H1 (cell line): ENCODE data around the gene RPL38.

ENCODE experiments used
- CTCF ChIP-seq, 3 experiments: IDR thresholded peaks; 1 replicate in 2 of 3; 2 replicates in 1 of 3; pipeline versions ENCODE4 v1.5.1 to v1.6.1; 2011; ENCODE audit warnings: low read length in 3 of 3, mild to moderate bottlenecking in 3 of 3, inconsistent platforms in 2 of 3, low read depth in 1 of 3, moderate library complexity in 1 of 3; ENCODE audit not compliant: insufficient read depth in 1 of 3; ENCODE audit errors: control extremely low read depth in 1 of 3
- GABPA ChIP-seq: IDR thresholded peaks from 2 replicates; pipeline ENCODE4 v1.6.1; 2011; ENCODE audit warnings: mild to moderate bottlenecking, low read length, moderate library complexity, borderline replicate concordance; ENCODE audit not compliant: insufficient read depth
- KDM1A ChIP-seq: fragments of 200-600, 300-600 bp; sonication (generic); IDR thresholded peaks from 2 replicates; pipeline ENCODE4 v1.7.1; 2016; ENCODE audit warnings: mild to moderate bottlenecking, low read length, borderline replicate concordance
- SIN3A ChIP-seq, 2 experiments: IDR thresholded peaks in 1 of 2; conservative IDR thresholded peaks in 1 of 2; 2 replicates each; pipeline ENCODE4 v1.6.1; 2011 to 2012; ENCODE audit warnings: low read length in 2 of 2, improper control_type of control experiment in 1 of 2, low read depth in 1 of 2, mild to moderate bottlenecking in 1 of 2
- USF2 ChIP-seq: IDR thresholded peaks from 2 replicates; pipeline ENCODE4 v1.6.1; 2011; ENCODE audit warnings: low read length, improper control_type of control experiment

- TF ChIP-seq CTCF (IDR thresholded peaks at IDR 0.05; ENCODE audit: control extremely low read depth in 1 of 3, insufficient read depth in 1 of 3, low read depth in 1 of 3, low read length in 3 of 3) (no peak), USF2 (no peak), GABPA (no peak), SIN3A (conservative IDR thresholded peaks at IDR 0.05 in 1 of 2, IDR thresholded peaks at IDR 0.05 in 1 of 2; ENCODE audit: low read depth in 1 of 2, low read length in 2 of 2) (no peak), KDM1A (no peak)
Measured at GRCh38 chr17:74218436-74218835, 15.0 kb downstream of the RPL38 start.
